ENCODE measurements around the gene ISY1. TPM values are rescaled to one million over a fixed set of nuclear protein-coding genes. Genes with fewer than 3 reads are reported as not detected.
"Not testable (repeated sequence)": the region's sequence is repeated elsewhere in the genome, so short reads cannot be mapped to it uniquely, and the experiment has no call there.

Gene ISY1
- total and polyA plus RNA-seq, 12 donors, result 15.9 to 35.4 (median 29.5) TPM

DNA sequence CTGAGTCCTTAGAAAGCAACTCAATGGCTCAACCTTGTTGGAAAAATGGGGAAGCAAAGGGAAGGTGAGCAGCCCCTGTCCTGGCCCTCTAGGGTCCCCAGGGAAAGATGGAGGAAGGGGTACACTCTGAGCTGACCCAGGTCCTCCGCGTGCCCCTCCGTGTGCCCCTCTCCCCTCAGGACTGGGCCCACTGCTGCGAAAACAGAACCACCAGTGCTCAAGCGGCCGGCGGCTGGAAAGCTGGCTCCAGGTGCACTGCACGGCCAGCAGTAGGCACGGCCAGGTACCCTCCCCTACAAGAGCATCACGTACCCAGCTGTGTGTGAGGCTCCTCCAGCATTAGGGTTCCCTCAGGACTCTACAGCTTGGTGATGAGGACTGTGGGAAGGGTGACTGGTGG is 65.6 kb downstream of the ISY1 start:
- no peak for DNase-seq
- Histone ChIP-seq H3K27ac (no peak overlapping the region), H3K9me3 (no peaks in the 10 kb centered on the region), H3K36me3 (peaks cover 0 to 77% (median 12%) of the 10 kb centered on the region in 9 donors), H3K4me1 (peaks cover 0 to 5% (median 0%) of the 10 kb centered on the region in 9 donors), H3K4me3 (no peak overlapping the region), H3K27me3 (no peaks in the 10 kb centered on the region)
- 96 to 98% methylated on average over 10 of the region's 10 CpGs for WGBS, 2 donors
- peak in 3 of 8 donors; percentile 18 to 39 (median 37) for ATAC-seq
- intact Hi-C loops (cut with DNase I), result no loop called here
- TF ChIP-seq, protein P1, sequence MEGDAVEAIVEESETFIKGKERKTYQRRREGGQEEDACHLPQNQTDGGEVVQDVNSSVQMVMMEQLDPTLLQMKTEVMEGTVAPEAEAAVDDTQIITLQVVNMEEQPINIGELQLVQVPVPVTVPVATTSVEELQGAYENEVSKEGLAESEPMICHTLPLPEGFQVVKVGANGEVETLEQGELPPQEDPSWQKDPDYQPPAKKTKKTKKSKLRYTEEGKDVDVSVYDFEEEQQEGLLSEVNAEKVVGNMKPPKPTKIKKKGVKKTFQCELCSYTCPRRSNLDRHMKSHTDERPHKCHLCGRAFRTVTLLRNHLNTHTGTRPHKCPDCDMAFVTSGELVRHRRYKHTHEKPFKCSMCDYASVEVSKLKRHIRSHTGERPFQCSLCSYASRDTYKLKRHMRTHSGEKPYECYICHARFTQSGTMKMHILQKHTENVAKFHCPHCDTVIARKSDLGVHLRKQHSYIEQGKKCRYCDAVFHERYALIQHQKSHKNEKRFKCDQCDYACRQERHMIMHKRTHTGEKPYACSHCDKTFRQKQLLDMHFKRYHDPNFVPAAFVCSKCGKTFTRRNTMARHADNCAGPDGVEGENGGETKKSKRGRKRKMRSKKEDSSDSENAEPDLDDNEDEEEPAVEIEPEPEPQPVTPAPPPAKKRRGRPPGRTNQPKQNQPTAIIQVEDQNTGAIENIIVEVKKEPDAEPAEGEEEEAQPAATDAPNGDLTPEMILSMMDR (IDR thresholded peaks at IDR 0.05), result no peak

DNA sequence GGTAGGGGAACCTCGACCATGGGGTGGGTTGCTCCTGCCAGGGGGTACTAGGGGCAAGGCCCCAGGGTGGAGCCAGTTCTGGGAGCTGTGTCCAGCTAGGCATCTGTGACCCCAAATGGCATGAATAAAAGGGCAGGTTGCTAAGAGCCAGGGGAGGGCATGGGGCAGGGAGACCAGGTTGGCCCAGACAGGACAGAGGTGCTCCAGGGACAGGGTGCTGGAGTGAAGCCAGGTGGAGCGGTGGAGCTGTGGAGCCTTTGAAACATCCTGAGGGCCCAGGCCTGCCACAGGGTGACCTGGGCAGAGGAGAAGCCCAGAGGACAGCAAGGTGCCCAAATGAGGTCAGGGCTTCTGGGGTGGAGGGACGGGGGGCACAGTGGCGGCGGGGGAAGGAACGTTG is 72.6 kb downstream of the ISY1 start:
- Histone ChIP-seq H3K36me3 (peaks cover 0 to 22% (median 8%) of the 10 kb centered on the region in 9 donors), H3K4me1 (peaks cover 4 to 13% (median 8%) of the 10 kb centered on the region in 9 donors)
- not testable (repeated sequence) for H3K27ac ChIP-seq, H3K27me3 ChIP-seq, DNase-seq, H3K4me3 ChIP-seq, H3K9me3 ChIP-seq
- no CpG with 5 or more reads among the region's 6 CpGs for WGBS, 2 donors
- peak in 7 of 8 donors; percentile 2 to 51 (median 22) for ATAC-seq
- intact Hi-C loops (cut with DNase I), result loop anchor here in 2 of 10 donors (5.0 to 10.0 kb wide), 2 partner anchors 36 to 114 kb away; no protein-coding TSS in a partner anchor

DNA sequence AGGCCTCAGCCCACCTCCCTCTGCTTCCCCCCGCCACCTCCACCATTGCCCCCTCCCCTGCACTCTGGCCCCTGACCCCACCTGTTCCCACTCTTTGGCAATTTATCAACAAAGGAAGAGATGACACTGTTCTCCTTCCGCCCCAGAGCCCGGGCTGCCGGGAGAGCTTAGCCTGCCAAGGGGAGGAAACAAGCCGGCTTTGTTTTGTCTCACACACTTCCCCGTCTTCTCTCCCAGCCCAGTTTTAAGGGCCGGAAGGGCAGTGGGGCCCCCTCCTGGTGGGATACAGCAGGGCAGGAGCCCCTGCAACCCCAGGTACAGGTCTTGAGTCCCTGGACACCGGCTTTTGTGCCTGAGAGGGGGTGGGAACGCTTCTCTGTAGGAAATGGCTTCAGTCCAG is 73.0 kb downstream of the ISY1 start:
- intact Hi-C loops (cut with DNase I), result loop anchor here in 3 of 10 donors (2.0 to 10.0 kb wide), 3 partner anchors 36 to 117 kb away; no protein-coding TSS in a partner anchor
- DNase-seq (peak; percentile 34 to 57), ATAC-seq (peak; percentile 86 to 96 (median 92))
- not testable (repeated sequence) for H3K4me3 ChIP-seq, H3K27me3 ChIP-seq, H3K9me3 ChIP-seq
- Histone ChIP-seq H3K27ac (peak overlapping the region in 1 of 10 donors; percentile 84), H3K36me3 (peaks cover 0 to 18% (median 5%) of the 10 kb centered on the region in 9 donors), H3K4me1 (peaks cover 4 to 13% (median 8%) of the 10 kb centered on the region in 9 donors)
- WGBS, 2 donors, result 0 to 6% methylated on average over 4 to 7 of the region's 9 CpGs

DNA sequence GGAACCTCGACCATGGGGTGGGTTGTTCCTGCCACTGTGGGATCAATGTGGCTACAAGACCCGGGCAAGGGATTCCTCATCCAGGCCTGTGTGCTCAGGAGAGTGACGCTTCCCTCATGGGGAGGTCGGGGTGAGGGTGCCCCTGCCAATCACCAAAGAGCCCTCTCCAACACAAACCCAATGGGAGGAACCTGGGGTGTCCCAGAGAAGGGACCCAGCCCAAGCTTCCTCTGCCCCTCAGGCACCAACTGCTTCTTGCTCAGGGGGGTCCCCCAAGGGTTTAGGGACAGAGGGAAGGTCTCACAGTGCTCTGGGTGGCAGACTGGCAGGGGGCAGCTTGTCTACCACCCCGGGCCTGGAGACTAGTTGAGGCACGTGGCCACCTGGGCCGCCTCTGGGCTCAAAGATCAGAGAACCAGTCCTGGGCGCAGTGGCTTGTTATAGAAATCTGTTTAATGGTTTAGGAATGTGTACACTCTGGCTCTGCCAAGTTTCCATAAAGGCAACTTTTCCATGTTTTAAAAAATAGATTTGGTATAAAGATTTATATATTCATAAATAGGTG is 73.6 kb downstream of the ISY1 start:
- Histone ChIP-seq H3K9me3 (no peaks in the 10 kb centered on the region), H3K4me3 (no peak overlapping the region), H3K27ac (peak overlapping the region; percentile 55 to 93 (median 82)), H3K4me1 (peaks cover 4 to 13% (median 8%) of the 10 kb centered on the region in 9 donors), H3K36me3 (peaks cover 0 to 11% (median 2%) of the 10 kb centered on the region in 9 donors), H3K27me3 (no peaks in the 10 kb centered on the region)
- intact Hi-C loops (cut with DNase I), result loop anchor here in 3 of 10 donors (2.0 to 10.0 kb wide), 3 partner anchors 35 to 116 kb away; no protein-coding TSS in a partner anchor
- DNase-seq, result peak; percentile 33 to 54
- peak; percentile 43 to 84 (median 75) for ATAC-seq
- 52 to 53% methylated on average over 8 of the region's 8 CpGs for WGBS, 2 donors
- TF ChIP-seq, protein P1 (IDR thresholded peaks at IDR 0.05), result no peak

DNA sequence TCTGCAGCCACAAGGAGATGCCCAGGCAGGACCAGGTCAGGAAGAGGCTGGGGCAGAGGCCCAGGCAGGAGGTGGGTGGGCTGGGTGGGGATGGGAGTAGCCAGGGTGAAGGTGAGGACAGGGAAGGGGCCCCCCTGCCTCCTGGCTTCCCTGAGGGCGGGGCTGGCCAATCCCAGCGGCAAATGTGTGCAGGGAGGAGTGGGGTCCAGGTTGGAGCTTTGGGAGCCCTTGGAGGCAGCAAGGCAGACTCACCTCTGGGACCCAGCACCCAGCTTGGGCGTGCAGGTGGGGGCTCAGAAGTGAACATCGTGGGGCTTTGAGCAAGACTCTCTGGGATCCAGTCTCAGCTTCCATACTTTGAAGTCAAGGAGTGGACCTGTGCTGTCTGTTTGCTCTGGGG is 75.0 kb downstream of the ISY1 start:
- intact Hi-C loops (cut with DNase I), result loop anchor here in 3 of 10 donors (2.0 to 10.0 kb wide), 3 partner anchors 34 to 115 kb away; no protein-coding TSS in a partner anchor
- DNase-seq (no peak), ATAC-seq (no peak)
- Histone ChIP-seq H3K27ac (no peak overlapping the region), H3K4me3 (no peak overlapping the region), H3K9me3 (no peaks in the 10 kb centered on the region), H3K4me1 (peaks cover 4 to 11% (median 7%) of the 10 kb centered on the region in 9 donors), H3K36me3 (no peaks in the 10 kb centered on the region), H3K27me3 (no peaks in the 10 kb centered on the region)
- TF ChIP-seq, protein P1 (IDR thresholded peaks at IDR 0.05), result no peak
- WGBS, 2 donors, result 93 to 96% methylated on average over 4 of the region's 4 CpGs

All from heart right ventricle (tissue), 16 donors.